GM12873 (cell line): ENCODE measurements around the gene FOSB.

Experiments
- TF ChIP-seq, protein P1 (sequence below): IDR thresholded peaks from 2 replicates; pipeline ENCODE4 v1.5.1; 2012; ENCODE audit warnings: low read depth, mild to moderate bottlenecking, moderate library complexity, low read length, control low read depth; ENCODE audit not compliant: insufficient read depth; ENCODE audit errors: missing control alignments

The FOSB gene

DNA sequence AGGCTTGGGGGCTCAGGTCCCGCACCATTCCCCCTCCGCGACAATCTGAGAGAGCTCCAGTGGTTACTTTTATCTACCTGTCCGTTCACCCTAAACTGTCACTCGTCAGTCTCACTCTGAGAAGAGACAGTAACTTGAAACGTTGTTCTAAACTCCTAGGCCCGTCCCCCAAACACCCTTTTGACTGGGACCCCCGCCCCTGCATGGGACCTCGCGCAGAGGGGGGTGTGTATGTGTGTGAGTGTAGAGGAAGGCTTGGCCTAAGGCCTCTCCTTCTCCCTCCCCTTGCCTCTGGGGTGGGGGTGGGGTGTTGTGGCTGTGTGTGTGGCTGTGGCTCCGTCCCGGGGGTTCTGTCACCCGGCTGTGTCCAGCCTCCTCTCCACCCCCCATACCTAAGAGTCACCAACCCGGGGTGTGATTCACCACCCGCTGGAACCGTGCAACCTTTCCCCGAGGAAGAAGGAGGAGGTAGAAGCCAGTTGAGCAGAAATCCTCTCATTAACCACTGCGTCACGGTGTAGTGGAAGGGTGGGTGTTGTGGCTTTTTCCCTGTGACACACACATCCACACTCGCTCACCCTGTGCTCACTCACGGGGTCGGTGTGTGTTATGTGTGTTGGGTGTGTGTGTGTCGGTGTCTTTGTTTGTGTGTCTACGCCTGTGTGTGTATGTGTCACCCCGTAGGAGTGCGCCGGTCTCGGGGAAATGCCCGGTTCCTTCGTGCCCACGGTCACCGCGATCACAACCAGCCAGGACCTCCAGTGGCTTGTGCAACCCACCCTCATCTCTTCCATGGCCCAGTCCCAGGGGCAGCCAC is 2.4 kb downstream of the FOSB start:
- TF ChIP-seq, protein P1, sequence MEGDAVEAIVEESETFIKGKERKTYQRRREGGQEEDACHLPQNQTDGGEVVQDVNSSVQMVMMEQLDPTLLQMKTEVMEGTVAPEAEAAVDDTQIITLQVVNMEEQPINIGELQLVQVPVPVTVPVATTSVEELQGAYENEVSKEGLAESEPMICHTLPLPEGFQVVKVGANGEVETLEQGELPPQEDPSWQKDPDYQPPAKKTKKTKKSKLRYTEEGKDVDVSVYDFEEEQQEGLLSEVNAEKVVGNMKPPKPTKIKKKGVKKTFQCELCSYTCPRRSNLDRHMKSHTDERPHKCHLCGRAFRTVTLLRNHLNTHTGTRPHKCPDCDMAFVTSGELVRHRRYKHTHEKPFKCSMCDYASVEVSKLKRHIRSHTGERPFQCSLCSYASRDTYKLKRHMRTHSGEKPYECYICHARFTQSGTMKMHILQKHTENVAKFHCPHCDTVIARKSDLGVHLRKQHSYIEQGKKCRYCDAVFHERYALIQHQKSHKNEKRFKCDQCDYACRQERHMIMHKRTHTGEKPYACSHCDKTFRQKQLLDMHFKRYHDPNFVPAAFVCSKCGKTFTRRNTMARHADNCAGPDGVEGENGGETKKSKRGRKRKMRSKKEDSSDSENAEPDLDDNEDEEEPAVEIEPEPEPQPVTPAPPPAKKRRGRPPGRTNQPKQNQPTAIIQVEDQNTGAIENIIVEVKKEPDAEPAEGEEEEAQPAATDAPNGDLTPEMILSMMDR: no peak

DNA sequence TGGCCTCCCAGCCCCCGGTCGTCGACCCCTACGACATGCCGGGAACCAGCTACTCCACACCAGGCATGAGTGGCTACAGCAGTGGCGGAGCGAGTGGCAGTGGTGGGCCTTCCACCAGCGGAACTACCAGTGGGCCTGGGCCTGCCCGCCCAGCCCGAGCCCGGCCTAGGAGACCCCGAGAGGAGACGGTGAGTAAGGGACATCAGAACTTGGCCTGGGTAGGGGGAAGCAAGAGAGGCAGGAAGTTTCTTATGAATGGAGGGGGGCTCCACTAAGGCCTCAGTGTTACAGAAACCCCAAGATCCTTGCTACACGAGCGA is 2.9 kb downstream of the FOSB start:
- TF ChIP-seq, protein P1: no peak

DNA sequence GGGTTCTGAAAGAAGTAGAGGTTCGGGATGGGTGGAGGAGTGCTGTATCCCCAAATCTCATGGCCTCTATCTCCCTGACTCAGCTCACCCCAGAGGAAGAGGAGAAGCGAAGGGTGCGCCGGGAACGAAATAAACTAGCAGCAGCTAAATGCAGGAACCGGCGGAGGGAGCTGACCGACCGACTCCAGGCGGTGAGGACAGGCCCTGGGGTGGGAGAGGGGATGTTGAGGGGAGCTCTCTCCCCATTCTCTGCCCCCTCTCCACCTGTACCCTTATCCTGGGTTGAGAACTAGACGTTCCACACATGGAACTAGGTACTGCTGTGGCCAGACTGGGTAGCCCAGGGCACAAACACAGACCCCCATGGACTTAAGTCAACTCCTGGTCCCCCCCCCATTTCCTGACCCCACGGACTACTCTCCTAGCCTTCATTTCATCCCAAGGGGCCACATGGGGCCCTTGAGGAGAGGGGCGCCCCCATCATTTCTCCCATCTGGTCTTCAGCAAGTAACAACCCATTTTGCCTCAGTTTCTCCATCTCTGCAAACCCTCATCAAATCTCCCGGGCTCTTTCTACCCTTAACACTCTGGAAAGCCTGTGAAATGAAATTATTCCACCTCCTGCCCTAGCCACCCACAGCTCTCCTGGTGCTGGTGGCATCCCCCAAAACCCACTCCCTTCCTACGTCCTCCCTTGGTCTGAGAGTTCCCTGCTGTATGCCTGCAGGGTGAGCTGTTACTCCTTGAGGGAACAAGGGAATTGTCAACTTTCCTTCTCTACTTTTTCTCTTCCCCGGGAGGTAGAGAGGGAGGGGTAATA is 3.5 kb downstream of the FOSB start:
- TF ChIP-seq, protein P1: no peak

DNA sequence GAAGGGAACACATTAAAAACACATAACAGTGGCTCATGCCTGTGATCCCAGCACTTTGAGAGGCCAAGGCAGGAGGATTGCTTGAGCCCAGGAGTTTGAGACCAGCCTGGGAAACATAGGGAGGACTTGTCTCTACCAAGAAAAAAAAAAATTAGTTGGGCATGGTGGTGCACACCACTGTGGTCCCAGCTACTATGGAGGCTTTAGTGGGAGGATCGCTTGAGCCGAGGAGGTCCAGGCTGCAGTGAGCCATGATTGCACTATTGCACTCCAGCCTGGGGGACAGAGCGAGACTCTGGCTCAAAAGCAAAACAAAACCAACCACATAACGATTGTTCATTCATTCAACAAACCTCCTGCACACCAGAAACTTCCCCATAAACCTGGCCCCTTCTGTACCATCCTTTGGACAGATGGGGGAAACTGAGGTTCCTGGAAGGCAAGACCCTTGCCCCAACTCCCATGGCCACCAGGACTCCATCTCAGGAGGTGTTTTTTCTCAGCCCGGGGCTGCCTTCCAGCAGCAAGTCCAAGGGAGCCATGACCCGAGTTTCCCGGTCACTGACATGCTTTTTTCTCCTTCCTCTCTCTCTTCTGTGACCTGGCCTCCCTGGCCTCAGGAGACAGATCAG is 4.3 kb downstream of the FOSB start:
- TF ChIP-seq, protein P1: no peak

DNA sequence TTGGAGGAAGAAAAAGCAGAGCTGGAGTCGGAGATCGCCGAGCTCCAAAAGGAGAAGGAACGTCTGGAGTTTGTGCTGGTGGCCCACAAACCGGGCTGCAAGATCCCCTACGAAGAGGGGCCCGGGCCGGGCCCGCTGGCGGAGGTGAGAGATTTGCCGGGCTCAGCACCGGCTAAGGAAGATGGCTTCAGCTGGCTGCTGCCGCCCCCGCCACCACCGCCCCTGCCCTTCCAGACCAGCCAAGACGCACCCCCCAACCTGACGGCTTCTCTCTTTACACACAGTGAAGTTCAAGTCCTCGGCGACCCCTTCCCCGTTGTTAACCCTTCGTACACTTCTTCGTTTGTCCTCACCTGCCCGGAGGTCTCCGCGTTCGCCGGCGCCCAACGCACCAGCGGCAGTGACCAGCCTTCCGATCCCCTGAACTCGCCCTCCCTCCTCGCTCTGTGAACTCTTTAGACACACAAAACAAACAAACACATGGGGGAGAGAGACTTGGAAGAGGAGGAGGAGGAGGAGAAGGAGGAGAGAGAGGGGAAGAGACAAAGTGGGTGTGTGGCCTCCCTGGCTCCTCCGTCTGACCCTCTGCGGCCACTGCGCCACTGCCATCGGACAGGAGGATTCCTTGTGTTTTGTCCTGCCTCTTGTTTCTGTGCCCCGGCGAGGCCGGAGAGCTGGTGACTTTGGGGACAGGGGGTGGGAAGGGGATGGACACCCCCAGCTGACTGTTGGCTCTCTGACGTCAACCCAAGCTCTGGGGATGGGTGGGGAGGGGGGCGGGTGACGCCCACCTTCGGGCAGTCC is 5.0 kb downstream of the FOSB start:
- TF ChIP-seq, protein P1: no peak

DNA sequence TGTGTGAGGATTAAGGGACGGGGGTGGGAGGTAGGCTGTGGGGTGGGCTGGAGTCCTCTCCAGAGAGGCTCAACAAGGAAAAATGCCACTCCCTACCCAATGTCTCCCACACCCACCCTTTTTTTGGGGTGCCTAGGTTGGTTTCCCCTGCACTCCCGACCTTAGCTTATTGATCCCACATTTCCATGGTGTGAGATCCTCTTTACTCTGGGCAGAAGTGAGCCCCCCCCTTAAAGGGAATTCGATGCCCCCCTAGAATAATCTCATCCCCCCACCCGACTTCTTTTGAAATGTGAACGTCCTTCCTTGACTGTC is 5.5 kb downstream of the FOSB start:
- TF ChIP-seq, protein P1: no peak
